Measurements from ENCODE around the gene TMEM82. TPM values are rescaled to one million over a fixed set of nuclear protein-coding genes. Genes with fewer than 3 reads are reported as not detected.
A peak's percentile ranks its signal among the peaks of the same experiment; 100 is the strongest.

Gene TMEM82
- total RNA-seq, 3 donors from 2014 or later = not detected

DNA sequence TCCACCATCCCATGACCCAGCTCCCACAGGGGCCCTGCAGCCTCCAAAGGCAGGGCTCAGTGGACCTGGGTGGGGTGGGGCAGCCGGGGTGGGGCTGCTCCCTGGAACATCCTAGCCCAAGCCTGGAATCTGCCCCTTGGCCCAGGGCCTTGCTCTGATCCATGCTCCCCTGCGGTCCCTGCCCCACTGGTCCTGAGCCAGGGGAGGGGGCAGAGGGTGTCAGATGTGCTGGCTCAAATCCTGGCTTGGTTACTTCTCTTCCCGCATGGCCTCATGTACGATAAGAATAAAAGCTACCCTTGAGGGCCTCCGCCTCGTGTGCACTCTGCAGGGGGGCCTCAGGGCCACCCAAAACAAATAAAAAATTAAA lies 5.4 kb upstream of the TMEM82 start:
- no peak overlapping the region for H3K4me3 Mint-ChIP-seq
- no peak for DNase-seq
- H3K9me3 Mint-ChIP-seq = no peaks in the 10 kb centered on the region
- no peak for ATAC-seq
- no peaks in the 10 kb centered on the region for H3K27me3 Mint-ChIP-seq (ENCODE audit: low read depth)
- H3K36me3 Mint-ChIP-seq (ENCODE audit: insufficient read depth) = peaks cover 2% of the 10 kb centered on the region
- H3K4me1 Mint-ChIP-seq (ENCODE audit: low read depth) = peaks cover 3% of the 10 kb centered on the region

DNA sequence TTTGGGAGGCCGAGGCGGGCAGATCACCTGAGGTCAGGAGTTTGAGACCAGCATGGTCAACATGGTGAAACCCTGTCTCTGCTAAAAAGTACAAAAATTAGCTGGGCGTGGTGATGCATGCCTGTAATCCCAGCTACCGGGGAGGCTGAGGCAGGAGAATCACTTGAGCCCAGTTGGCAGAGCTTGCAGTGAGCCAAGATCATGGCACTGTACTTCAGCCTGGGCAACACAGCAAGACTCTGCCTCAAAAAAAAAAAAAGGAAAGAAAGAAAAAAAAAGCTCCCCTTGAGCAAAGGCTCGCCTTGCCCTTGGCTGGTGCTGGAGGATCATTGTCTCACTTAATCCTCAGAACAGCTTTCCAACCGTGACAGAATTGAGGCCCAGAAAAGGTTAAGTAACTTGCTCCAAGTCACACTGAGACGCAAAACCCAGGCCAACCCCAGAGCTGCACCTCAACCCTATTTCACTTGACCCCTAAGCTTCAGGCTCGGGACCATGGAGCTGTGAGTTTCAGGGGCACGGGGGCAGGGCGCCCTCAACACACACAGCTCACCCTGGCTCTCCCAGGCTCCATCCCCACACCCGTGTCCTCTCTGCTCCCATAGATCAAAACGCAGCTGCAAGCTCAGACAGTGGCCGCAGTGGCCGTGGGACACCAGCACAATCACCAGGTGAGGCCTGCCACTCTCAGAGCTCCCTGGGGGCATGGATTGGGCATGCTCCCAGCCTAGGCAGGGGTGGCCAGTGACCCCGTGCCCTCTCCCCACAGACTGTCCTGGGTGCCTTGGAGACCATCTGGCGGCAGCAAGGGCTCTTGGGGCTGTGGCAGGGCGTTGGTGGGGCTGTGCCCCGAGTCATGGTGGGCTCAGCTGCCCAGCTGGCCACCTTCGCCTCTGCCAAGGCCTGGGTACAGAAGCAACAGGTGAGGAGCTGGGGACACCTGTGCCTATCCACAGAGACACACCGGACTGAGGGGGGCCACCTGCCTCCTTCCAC lies 4.7 kb upstream of the TMEM82 start:
- no peak for ATAC-seq
- no peak for DNase-seq
- no peaks in the 10 kb centered on the region for H3K27me3 Mint-ChIP-seq (ENCODE audit: low read depth)
- no peaks in the 10 kb centered on the region for H3K36me3 Mint-ChIP-seq (ENCODE audit: insufficient read depth)
- peaks cover 3% of the 10 kb centered on the region for H3K4me1 Mint-ChIP-seq (ENCODE audit: low read depth)
- no peak overlapping the region for H3K4me3 Mint-ChIP-seq
- no peaks in the 10 kb centered on the region for H3K9me3 Mint-ChIP-seq

DNA sequence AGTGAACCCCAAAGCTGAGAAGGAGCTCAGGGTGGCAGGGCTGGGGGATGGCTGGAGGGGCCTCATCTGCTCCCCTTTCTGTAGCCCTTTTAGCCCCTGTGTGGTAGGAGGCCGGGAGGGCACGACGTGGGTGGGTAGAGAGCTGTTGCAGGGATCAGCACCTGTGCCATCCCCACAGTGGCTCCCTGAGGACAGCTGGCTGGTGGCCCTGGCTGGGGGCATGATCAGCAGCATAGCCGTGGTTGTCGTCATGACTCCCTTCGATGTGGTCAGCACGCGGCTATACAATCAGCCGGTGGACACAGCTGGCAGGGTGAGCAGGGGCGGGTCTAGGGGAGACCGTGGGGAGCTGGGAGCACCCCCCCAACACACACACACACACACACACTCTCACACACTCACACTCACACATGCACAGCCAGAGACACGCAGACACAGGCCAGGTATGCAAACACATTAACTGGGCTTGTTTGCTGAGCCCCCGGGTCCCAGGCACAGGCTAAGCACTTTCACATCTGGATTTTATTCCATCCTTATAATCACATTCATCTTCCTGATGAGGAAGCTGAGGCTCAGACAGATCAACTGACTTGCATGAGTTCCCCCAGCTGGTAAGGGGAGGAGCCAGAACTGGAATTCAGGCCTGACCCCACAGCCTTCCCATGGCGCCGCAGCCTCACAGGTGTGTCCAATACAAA lies 3.7 kb upstream of the TMEM82 start:
- Mint-ChIP-seq H3K4me1 (ENCODE audit: low read depth) (peaks cover 3% of the 10 kb centered on the region), H3K4me3 (no peak overlapping the region), H3K27me3 (ENCODE audit: low read depth) (no peaks in the 10 kb centered on the region), H3K9me3 (no peaks in the 10 kb centered on the region), H3K36me3 (ENCODE audit: insufficient read depth) (no peaks in the 10 kb centered on the region)
- no peak for ATAC-seq
- no peak for DNase-seq

DNA sequence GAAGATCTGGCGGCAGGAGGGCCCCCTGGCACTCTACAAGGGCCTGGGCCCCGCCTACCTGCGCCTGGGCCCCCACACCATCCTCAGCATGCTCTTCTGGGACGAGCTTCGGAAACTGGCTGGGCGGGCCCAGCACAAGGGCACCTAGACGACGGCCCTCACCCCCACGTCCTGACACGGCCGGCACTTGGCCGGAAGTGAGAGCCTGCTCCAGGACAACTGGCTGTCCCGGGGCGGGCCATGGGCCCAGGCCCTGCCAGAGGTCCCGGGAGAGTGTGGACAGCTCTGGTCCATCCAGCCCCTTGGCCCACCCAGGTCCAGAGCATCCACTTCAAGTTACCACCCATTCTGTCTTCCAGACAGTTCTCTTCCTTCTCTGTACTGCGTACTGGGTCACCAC lies 3.0 kb upstream of the TMEM82 start:
- H3K9me3 Mint-ChIP-seq = no peaks in the 10 kb centered on the region
- no peak for DNase-seq

DNA sequence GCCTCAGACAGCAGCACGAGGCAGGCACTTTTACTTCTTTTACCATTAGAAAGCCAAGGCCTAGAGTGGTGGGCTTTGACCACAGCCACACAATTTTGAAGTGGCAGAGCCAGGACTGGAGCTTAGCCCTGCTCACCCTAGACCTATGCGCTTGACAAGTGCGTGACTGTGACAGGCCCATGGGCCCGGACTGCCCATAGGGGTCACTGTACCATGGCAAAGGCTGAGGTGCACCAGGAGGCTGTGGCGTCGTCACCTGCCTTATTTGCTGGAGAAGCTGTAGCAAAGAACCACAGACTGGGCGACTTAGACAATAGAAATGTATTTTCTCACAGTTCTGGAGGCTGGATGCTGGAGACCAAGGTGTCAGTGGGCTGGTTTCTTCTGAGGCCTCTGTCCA lies 2.6 kb upstream of the TMEM82 start:
- Mint-ChIP-seq H3K4me1 (ENCODE audit: low read depth) (peaks cover 3% of the 10 kb centered on the region), H3K36me3 (ENCODE audit: insufficient read depth) (no peaks in the 10 kb centered on the region), H3K4me3 (no peak overlapping the region), H3K9me3 (no peaks in the 10 kb centered on the region), H3K27me3 (ENCODE audit: low read depth) (no peaks in the 10 kb centered on the region)
- no peak for ATAC-seq
- no peak for DNase-seq

More for the DNA sequence above, 3.0 kb upstream of the TMEM82 start:
- Mint-ChIP-seq H3K27me3 (ENCODE audit: low read depth) (no peaks in the 10 kb centered on the region), H3K4me3 (no peak overlapping the region), H3K4me1 (ENCODE audit: low read depth) (peaks cover 3% of the 10 kb centered on the region), H3K36me3 (ENCODE audit: insufficient read depth) (no peaks in the 10 kb centered on the region)
- no peak for ATAC-seq

DNA sequence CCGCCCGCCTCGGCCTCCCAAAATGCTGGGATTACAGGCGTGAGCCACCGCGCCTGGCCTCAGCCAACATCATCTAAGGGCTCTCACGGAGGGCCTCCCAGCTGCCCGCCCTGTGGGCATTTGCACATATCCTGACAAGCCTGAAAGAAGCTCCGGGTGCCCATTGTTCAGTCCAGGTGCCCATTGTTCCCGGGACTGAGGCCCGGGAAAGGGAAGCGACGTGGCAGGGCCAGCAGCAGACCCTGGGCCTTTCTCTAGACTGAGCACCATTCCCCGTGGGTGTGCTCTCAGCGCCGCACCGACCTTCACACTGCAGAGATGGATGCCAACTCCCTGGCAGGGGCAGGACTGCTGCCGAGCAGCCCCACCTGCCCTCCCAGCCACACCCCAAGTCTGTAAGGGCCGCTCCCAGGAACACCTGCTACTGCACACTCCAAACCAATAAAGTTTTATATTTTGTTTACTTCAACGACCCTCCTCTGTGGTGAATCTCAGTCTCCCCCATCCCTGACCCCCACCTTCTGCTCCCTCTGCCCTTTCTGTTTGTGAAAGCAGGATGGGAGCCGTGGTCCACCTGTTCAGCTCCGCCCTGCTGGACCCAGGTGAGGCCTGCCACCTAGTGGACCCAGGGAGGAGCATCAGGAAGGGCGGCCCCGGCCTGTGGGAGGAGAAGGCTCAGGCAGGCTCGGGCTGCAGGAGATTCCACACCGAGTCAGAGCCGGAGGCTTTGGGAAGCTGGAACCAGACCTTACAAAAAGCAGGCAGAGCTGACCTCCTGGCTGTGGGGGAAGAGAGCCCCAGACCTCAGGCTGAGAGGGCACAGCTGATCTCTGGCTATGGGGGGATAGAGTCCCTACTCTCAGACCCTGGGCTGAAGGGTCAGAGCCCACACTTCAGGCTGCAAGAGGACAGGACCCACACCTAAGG lies 1.1 kb upstream of the TMEM82 start:
- peaks cover 3% of the 10 kb centered on the region for H3K4me1 Mint-ChIP-seq (ENCODE audit: low read depth)
- peak; percentile 59 for DNase-seq
- H3K27me3 Mint-ChIP-seq (ENCODE audit: low read depth) = no peaks in the 10 kb centered on the region
- peak; percentile 70 to 85 for ATAC-seq
- H3K9me3 Mint-ChIP-seq = no peaks in the 10 kb centered on the region
- no peaks in the 10 kb centered on the region for H3K36me3 Mint-ChIP-seq (ENCODE audit: insufficient read depth)
- H3K4me3 Mint-ChIP-seq = no peak overlapping the region

DNA sequence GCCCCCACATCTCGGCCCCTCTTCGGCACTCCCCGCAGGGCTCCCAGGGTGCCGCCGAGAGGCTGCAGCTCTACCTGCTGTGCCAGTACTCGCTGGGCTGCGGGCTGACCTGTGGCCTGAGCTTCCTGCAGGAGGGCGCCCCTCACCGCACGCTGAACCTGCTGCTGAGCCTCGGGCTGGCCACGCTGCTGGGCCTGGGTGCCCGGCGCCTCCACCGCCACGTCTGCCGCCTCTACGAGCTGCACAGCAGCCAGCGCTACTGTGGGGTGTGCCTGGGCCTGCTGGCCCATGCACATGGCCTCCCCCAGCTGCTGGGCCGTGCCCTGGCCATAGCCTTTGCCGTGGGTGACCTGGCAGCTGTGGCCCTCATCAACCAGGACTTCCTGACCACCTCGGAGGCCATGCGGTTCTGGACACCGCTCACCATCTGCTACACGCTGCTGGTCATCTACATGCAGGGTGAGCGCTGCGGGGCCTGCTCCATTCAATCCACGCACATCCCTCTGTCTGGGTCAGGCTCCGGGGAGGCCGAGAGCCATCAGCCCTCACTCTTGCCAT lies 1.9 kb downstream of the TMEM82 start:
- ATAC-seq = no peak
- Mint-ChIP-seq H3K4me1 (ENCODE audit: low read depth) (peaks cover 3% of the 10 kb centered on the region), H3K27me3 (ENCODE audit: low read depth) (no peaks in the 10 kb centered on the region), H3K4me3 (no peak overlapping the region), H3K36me3 (ENCODE audit: insufficient read depth) (no peaks in the 10 kb centered on the region), H3K9me3 (no peaks in the 10 kb centered on the region)
- DNase-seq = no peak

DNA sequence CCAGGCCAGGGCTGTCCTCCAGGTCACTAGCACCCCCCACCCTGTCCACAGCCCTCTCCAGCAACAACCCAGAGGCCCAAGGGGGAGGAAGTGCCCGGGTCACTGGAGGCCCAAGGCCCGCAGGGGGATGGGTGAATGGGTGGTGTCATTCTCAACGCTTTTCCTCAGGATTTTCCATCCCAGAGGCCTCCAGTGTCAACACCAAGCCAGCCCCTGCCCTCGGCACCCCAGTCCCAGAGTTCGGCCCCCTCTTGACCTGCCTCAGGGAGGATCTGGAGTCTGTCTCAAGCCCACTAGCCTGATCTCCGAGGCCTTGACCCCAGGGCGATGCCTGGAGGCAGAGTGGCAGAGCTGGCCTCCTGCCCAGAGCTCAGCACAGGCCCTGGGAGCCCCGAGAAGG lies 5.1 kb downstream of the TMEM82 start:
- H3K27me3 Mint-ChIP-seq (ENCODE audit: low read depth) = peaks cover 2% of the 10 kb centered on the region
- DNase-seq (no peak), ATAC-seq (no peak)

DNA sequence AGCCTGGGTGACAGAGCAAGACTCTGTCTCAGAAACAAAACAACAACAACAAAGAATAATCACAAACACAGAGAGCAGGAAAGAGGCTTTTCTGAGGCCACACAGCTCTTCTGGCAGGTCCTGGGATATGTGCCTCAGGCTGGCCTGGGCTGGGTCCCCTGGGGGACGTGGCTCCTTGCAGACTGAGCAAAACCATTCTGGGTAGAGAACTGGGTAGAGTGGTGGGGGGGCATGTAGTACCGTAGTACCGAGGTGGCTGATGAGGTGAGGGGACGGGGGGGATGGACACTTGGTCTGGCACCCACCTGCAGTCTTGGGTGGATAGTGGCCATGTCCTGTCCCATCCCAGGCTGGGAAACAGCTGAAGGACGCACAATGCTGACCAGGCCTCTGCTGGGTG lies 6.0 kb downstream of the TMEM82 start:
- no peak for DNase-seq
- H3K4me3 Mint-ChIP-seq = no peak overlapping the region
- H3K9me3 Mint-ChIP-seq = no peaks in the 10 kb centered on the region
- no peaks in the 10 kb centered on the region for H3K4me1 Mint-ChIP-seq (ENCODE audit: low read depth)
- H3K27me3 Mint-ChIP-seq (ENCODE audit: low read depth) = peaks cover 2% of the 10 kb centered on the region
- H3K36me3 Mint-ChIP-seq (ENCODE audit: insufficient read depth) = no peaks in the 10 kb centered on the region
- no peak for ATAC-seq

More for the DNA sequence above, 5.1 kb downstream of the TMEM82 start:
- Mint-ChIP-seq H3K9me3 (no peaks in the 10 kb centered on the region), H3K4me1 (ENCODE audit: low read depth) (no peaks in the 10 kb centered on the region), H3K4me3 (no peak overlapping the region), H3K36me3 (ENCODE audit: insufficient read depth) (no peaks in the 10 kb centered on the region)

DNA sequence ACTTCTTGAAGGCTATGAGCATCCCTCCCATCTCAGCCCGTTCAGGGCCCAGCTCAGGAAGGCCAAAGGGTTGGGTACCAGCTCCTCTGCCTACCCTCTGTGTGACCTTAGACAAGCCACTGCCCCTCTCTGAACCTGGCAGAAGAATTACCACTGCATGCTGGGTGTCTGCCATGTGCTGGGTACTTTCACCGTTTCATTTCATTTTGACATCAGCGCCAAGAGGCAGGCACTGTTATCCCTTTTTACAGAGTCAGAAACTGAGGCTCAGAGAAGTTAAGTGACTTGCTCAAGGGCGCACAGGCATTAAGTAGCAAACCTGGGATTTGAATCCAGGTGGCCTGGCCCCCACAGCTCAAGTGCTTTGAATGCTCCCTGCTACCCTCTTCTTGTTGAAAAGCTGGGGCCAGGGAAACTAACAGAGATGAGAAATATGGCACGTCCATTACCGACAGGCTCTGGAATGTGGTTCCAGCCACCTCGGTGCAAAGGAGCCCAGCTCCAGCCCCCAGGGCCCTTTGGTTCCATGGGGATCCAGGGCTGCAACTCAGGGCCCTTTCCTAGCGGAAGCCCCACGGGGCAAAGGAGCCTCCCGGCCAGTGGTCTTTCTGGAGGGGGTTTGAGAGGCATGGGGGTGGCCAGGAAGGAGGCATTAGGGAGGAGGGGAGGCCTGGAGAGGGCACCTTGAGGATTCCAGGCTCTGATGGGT lies 6.5 kb downstream of the TMEM82 start:
- H3K4me3 Mint-ChIP-seq = no peak overlapping the region
- no peaks in the 10 kb centered on the region for H3K36me3 Mint-ChIP-seq (ENCODE audit: insufficient read depth)
- peaks cover 2% of the 10 kb centered on the region for H3K27me3 Mint-ChIP-seq (ENCODE audit: low read depth)
- no peak for DNase-seq
- no peaks in the 10 kb centered on the region for H3K9me3 Mint-ChIP-seq
- no peak for ATAC-seq
- no peaks in the 10 kb centered on the region for H3K4me1 Mint-ChIP-seq (ENCODE audit: low read depth)

DNA sequence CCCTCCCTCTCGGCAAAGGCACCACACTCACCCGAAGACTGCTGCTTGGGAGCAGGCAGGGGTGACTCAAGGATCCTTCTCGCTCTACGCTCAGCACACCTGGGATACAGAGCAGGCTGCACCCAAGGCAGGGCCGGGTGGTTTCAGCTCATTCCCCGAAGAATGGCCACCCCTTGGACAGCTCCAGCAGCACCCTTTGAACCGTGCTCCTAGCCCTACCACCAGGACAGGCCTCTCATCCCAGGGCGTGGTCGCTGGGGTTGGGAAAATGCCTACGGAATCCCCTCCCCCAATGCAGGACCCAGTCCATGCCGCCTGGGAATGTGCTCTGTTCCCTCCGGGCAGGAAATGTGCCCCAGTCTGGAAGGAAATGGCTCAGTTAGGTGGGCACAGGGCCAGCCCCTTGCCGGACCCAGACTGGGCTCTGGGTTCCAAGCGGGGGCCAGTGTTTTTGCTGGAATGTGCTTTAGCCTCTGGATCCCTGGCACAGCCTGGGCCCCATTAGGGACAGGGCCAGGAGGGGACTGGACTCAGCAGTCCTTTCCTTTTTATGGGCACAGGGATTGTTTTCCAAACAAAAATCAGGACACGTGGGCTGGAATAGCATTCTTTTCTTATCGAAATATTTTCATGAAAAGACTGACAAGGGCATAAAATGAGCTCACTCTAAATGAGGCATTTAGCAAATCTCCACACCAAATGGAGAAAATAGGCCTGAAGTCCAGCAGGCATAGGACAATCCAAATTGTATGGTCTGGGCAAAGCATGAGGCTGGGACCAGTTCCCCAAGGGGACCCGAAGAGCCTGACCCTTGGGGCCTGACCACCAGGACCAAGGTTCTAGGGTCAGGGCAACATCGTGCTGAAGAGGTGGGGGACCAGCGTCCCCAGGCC lies 7.3 kb downstream of the TMEM82 start:
- DNase-seq (no peak), ATAC-seq (no peak)
- Mint-ChIP-seq H3K9me3 (no peaks in the 10 kb centered on the region), H3K36me3 (ENCODE audit: insufficient read depth) (no peaks in the 10 kb centered on the region), H3K4me3 (no peak overlapping the region), H3K4me1 (ENCODE audit: low read depth) (no peaks in the 10 kb centered on the region), H3K27me3 (ENCODE audit: low read depth) (peaks cover 4% of the 10 kb centered on the region)

DNA sequence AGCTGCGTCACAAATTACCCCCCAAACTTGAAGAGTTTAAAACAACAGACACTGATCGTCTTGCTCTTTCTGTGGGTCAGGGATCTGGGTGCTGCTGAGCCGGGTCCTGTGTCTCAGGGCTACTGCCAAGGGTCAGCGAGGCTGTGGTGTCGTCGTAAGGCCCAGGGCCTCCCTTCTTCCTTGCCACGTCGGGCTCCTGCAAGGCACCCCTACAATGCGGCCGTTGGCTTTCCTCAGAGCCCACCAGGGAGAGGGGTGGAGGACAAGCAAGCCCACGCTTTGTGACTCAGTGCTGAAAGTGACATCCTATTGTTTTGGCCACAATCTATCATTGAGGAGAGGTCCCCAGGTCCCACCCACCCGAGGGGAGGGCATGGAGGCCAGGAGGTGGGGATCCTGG lies 8.6 kb downstream of the TMEM82 start:
- no peaks in the 10 kb centered on the region for H3K4me1 Mint-ChIP-seq (ENCODE audit: low read depth)
- H3K9me3 Mint-ChIP-seq = no peaks in the 10 kb centered on the region
- no peak for ATAC-seq
- H3K4me3 Mint-ChIP-seq = no peak overlapping the region
- no peaks in the 10 kb centered on the region for H3K36me3 Mint-ChIP-seq (ENCODE audit: insufficient read depth)
- peaks cover 10% of the 10 kb centered on the region for H3K27me3 Mint-ChIP-seq (ENCODE audit: low read depth)
- no peak for DNase-seq

DNA sequence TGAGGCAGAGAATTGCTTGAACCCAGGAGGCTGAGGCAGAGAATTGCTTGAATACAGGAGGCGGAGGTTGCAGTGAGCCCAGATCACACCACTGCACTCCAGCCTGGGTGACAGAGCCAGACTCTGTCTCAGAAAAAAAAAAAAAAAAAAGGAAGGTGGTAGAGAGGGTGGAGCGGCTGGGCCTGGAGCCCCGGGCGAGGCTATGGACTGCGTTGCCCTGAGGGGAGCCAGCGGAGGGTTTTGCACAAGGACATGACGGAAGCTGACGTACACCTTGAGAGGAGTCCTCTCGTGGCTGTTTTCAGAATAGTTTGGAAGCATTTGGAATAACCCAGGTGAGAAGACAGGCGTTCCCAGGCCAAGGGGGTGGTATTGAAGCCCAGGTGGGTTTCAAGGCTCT lies 9.4 kb downstream of the TMEM82 start:
- H3K4me1 Mint-ChIP-seq (ENCODE audit: low read depth) = peaks cover 6% of the 10 kb centered on the region
- ATAC-seq = no peak
- no peaks in the 10 kb centered on the region for H3K9me3 Mint-ChIP-seq
- no peaks in the 10 kb centered on the region for H3K36me3 Mint-ChIP-seq (ENCODE audit: insufficient read depth)
- peaks cover 18% of the 10 kb centered on the region for H3K27me3 Mint-ChIP-seq (ENCODE audit: low read depth)
- DNase-seq = no peak
- no peak overlapping the region for H3K4me3 Mint-ChIP-seq
